HCT116 (cell line): ENCODE results near the gene DIAPH3. TPM values are rescaled to one million over a fixed set of nuclear protein-coding genes. Genes with fewer than 3 reads are reported as not detected.

Experiments used
- ATAC-seq: fragments of 200-7000 bp; cut with Tn5 transposase; 2 replicates; pipeline ENCODE4 v1.9.1; 2020; ENCODE audit warnings: mild to moderate bottlenecking, moderate library complexity
- BruUV-seq: library from RNA; stranded (reverse); fragments of 400-500 nt; replicated peaks from 2 replicates; lab custom pipeline; 2021; lab: Mats Ljungman, UMichigan
- CTCF ChIA-PET: fragments of 300-600 bp; sonication (Branson Sonifier 250); formaldehyde crosslinking; loops from one replicate; lab custom pipeline; 2021; ENCODE audit warnings: antibody characterized with exemption; lab: Charles Lee
- POLR2A ChIA-PET: fragments of 300-600, 350-600 bp; sonication (Branson Sonifier 250); formaldehyde crosslinking; loops from one replicate; lab custom pipeline; 2021; ENCODE audit warnings: antibody characterized with exemption; lab: Charles Lee
- RAD21 ChIA-PET, 2 experiments: fragments of 300-600 bp; sonication (Branson Sonifier 250); formaldehyde crosslinking; loops; one replicate each; lab custom pipeline; 2023; ENCODE audit warnings: low total read pairs in 2 of 2; ENCODE audit not compliant: uncharacterized antibody in 2 of 2, unreplicated experiment in 2 of 2, low non-redundant PET in 1 of 2; lab: Charles Lee
- DNase-seq: peaks from one replicate; pipeline ENCODE4 v3.0.0-alpha.2; 2010; ENCODE audit warnings: low read depth, low spot score
- H2AFZ ChIP-seq: fragments of 200-600 bp; shearing (Covaris generic), sonication (generic); 2 replicates; pipeline ENCODE4 v1.6.1; 2017; ENCODE audit warnings: low read depth, mixed run types, mixed read lengths, antibody characterized with exemption, low read length; ENCODE audit not compliant: poor library complexity, severe bottlenecking
- H3K27ac ChIP-seq: 2 replicates; pipeline ENCODE4 v1.5.1; 2012; ENCODE audit warnings: low read depth, low read length
- H3K27me3 ChIP-seq: fragments of 200-600 bp; sonication (generic); 2 replicates; pipeline ENCODE4 v1.6.1; 2016; ENCODE audit warnings: mixed run types, low read length, mixed read lengths; ENCODE audit not compliant: insufficient read depth
- H3K36me3 ChIP-seq, 2 experiments: fragments of 200-500 bp in 1 of 2; fragments of 200-600 bp in 1 of 2; sonication (Bioruptor generic) in 1 of 2; sonication (generic) in 1 of 2; 2 replicates each; pipeline versions ENCODE4 v1.5.1 to v1.6.1; 2014 to 2016; ENCODE audit warnings: low read length in 2 of 2, inconsistent platforms in 1 of 2, mixed read lengths in 1 of 2, mixed run types in 1 of 2; ENCODE audit not compliant: insufficient read depth in 2 of 2, control insufficient read depth in 1 of 2
- H3K4me1 ChIP-seq, 2 experiments: fragments of 200-600 bp in 1 of 2; sonication (generic) in 1 of 2; 2 replicates each; pipeline versions ENCODE4 v1.5.1 to v1.6.1; 2012 to 2017; ENCODE audit warnings: low read length in 2 of 2, inconsistent platforms in 1 of 2, mild to moderate bottlenecking in 1 of 2, mixed read lengths in 1 of 2, mixed run types in 1 of 2, moderate library complexity in 1 of 2; ENCODE audit not compliant: insufficient read depth in 2 of 2, control insufficient read depth in 1 of 2
- H3K4me2 ChIP-seq: fragments of 200-600 bp; sonication (generic); 2 replicates; pipeline ENCODE4 v1.6.1; 2017; ENCODE audit warnings: mixed run types, low read length, mixed read lengths
- H3K4me3 ChIP-seq, 2 experiments: fragments of 200-600 bp in 1 of 2; sonication (generic) in 1 of 2; replicated peaks in 1 of 2; 2 replicates each; pipeline ENCODE4 v1.5.1; 2011 to 2016; ENCODE audit warnings: low read length in 2 of 2, control low read depth in 1 of 2, low read depth in 1 of 2, mild to moderate bottlenecking in 1 of 2, mixed read lengths in 1 of 2, mixed run types in 1 of 2
- H3K79me2 ChIP-seq: fragments of 200-600 bp; sonication (generic); 2 replicates; pipeline ENCODE4 v1.6.1; 2017; ENCODE audit warnings: mild to moderate bottlenecking, mixed run types, low read length, moderate library complexity, mixed read lengths; ENCODE audit not compliant: insufficient read depth
- H3K9ac ChIP-seq: fragments of 200-600 bp; sonication (generic); 2 replicates; pipeline ENCODE4 v1.6.1; 2016; ENCODE audit warnings: low read length, mixed read lengths
- H3K9me2 ChIP-seq: fragments of 200-600 bp; sonication (generic), shearing (Covaris generic); 2 replicates; pipeline ENCODE4 v1.6.1; 2017; ENCODE audit warnings: mixed run types, mild to moderate bottlenecking, moderate library complexity; ENCODE audit not compliant: insufficient read depth
- H3K9me3 ChIP-seq, 2 experiments: fragments of 200-500 bp in 1 of 2; fragments of 200-600 bp in 1 of 2; sonication (Bioruptor generic) in 1 of 2; sonication (generic) in 1 of 2; 2 replicates each; pipeline ENCODE4 v1.6.1; 2014 to 2017; ENCODE audit warnings: low read length in 2 of 2, mixed read lengths in 2 of 2, inconsistent platforms in 1 of 2, low read depth in 1 of 2, mild to moderate bottlenecking in 1 of 2, mixed run types in 1 of 2, moderate library complexity in 1 of 2; ENCODE audit not compliant: control insufficient read depth in 1 of 2, insufficient read depth in 1 of 2
- H4K20me1 ChIP-seq: fragments of 200-600 bp; sonication (generic), shearing (Covaris generic); 2 replicates; pipeline ENCODE4 v1.6.1; 2017; ENCODE audit warnings: mixed run types, mild to moderate bottlenecking, moderate library complexity; ENCODE audit not compliant: insufficient read depth
- ATF3 ChIP-seq: IDR thresholded peaks from 2 replicates; pipeline ENCODE4 v1.6.1; 2012
- CTCF ChIP-seq, 3 experiments: fragments of 200-600 bp in 1 of 3; sonication (generic) in 1 of 3; IDR thresholded peaks in 2 of 3; conservative IDR thresholded peaks in 1 of 3; 2 replicates each; pipeline ENCODE4 v1.5.1; 2012 to 2017; ENCODE audit warnings: low read depth in 2 of 3, low read length in 2 of 3, antibody characterized with exemption in 1 of 3, borderline replicate concordance in 1 of 3, control low read depth in 1 of 3, mild to moderate bottlenecking in 1 of 3, mixed read lengths in 1 of 3, mixed run types in 1 of 3, moderate library complexity in 1 of 3; ENCODE audit not compliant: insufficient read depth in 1 of 3
- EGR1 ChIP-seq: IDR thresholded peaks from 2 replicates; pipeline ENCODE4 v1.6.1; 2012; ENCODE audit warnings: low read depth
- ELF1 ChIP-seq: IDR thresholded peaks from 2 replicates; pipeline ENCODE4 v1.6.1; 2012; ENCODE audit warnings: low read depth, borderline replicate concordance
- EZH2phosphoT487 ChIP-seq: fragments of 200-600 bp; IDR thresholded peaks from 2 replicates; pipeline ENCODE4 v1.6.1; 2018; ENCODE audit warnings: antibody characterized with exemption, borderline replicate concordance
- FOSL1 ChIP-seq: IDR thresholded peaks from 2 replicates; pipeline ENCODE4 v1.6.1; 2012; ENCODE audit warnings: low read depth
- MAX ChIP-seq: IDR thresholded peaks from 2 replicates; pipeline ENCODE4 v1.6.1; 2012
- POLR2A ChIP-seq: IDR thresholded peaks from 2 replicates; pipeline ENCODE4 v1.7.0; 2011; ENCODE audit warnings: borderline replicate concordance; ENCODE audit not compliant: insufficient read depth, insufficient read length; ENCODE audit errors: extremely low read depth
- RAD21 ChIP-seq: IDR thresholded peaks from 2 replicates; pipeline ENCODE4 v1.6.1; 2012; ENCODE audit warnings: low read depth, mild to moderate bottlenecking
- SIN3A ChIP-seq: IDR thresholded peaks from 2 replicates; pipeline ENCODE4 v1.6.1; 2012; ENCODE audit warnings: low read depth
- SRF ChIP-seq: IDR thresholded peaks from 2 replicates; pipeline ENCODE4 v1.6.1; 2012; ENCODE audit warnings: low read depth
- TCF7L2 ChIP-seq: IDR thresholded peaks from 2 replicates; pipeline ENCODE4 v1.7.0; 2011; ENCODE audit warnings: borderline replicate concordance, inconsistent platforms; ENCODE audit not compliant: insufficient read depth, insufficient read length; ENCODE audit errors: extremely low read depth
- YY1 ChIP-seq: IDR thresholded peaks from 2 replicates; pipeline ENCODE4 v1.6.1; 2011; ENCODE audit warnings: low read length, low read depth, moderate library complexity, mild to moderate bottlenecking; ENCODE audit not compliant: insufficient replicate concordance; ENCODE audit errors: extremely low read depth
- ZFX ChIP-seq: fragments of 450-650 bp; IDR thresholded peaks from 2 replicates; pipeline ENCODE4 v1.6.1; 2017
- intact Hi-C: fragments of 100-400 bp; cut with micrococcal nuclease; formaldehyde crosslinking; loops from 2 replicates; pipeline ENCODE4 v1.10.0; 2022
- total RNA-seq: library from RNA; stranded (reverse); gene quantifications from one replicate; pipeline ENCODE4 v1.2.1, GENCODE V29; 2021; ENCODE audit not compliant: unreplicated experiment

The DIAPH3 gene
- total RNA-seq, 1 experiment from 2014 or later, result 22.8 TPM

- no peak for TF ChIP-seq MAX
- TF ChIP-seq POLR2A, result no peak
- no peak for TF ChIP-seq EGR1
- TF ChIP-seq ATF3, result no peak
- no peak for TF ChIP-seq CTCF (IDR thresholded peaks at IDR 0.05 in 2 of 3, conservative IDR thresholded peaks at IDR 0.05 in 1 of 3; ENCODE audit: borderline replicate concordance in 1 of 3, insufficient read depth in 1 of 3, low read depth in 2 of 3, low read length in 2 of 3)
- TF ChIP-seq FOSL1, result no peak
- TF ChIP-seq SIN3A, result no peak
- no peak for TF ChIP-seq TCF7L2
- TF ChIP-seq, all 23 proteins: peak for 0
Measured at GRCh38 chr13:59706101-59706976, 457.4 kb downstream of the DIAPH3 start (continued).

- no peak overlapping the region for H3K9ac ChIP-seq
- BruUV-seq, result no TSS peak
- POLR2A ChIA-PET, result no interaction called here
- H4K20me1 ChIP-seq, result no peaks in the 10 kb centered on the region
- RAD21 ChIA-PET, result no interaction called here
- H3K4me3 ChIP-seq, result no peak overlapping the region
- no peaks in the 10 kb centered on the region for H3K4me1 ChIP-seq
- no peaks in the 10 kb centered on the region for H3K36me3 ChIP-seq
- H3K79me2 ChIP-seq, result no peaks in the 10 kb centered on the region
- H2AFZ ChIP-seq, result no peak overlapping the region
- H3K9me3 ChIP-seq, result no peaks in the 10 kb centered on the region
- no peak for ATAC-seq
- TF ChIP-seq ELF1 (no peak), SRF (no peak), POLR2A (no peak), YY1 (no peak), EZH2phosphoT487 (no peak), ZFX (no peak), RAD21 (no peak), FOSL1 (no peak), SIN3A (no peak), MAX (no peak), ATF3 (no peak)
- TF ChIP-seq, all 23 proteins: peak for 0
- no peak for DNase-seq
- no peaks in the 10 kb centered on the region for H3K27me3 ChIP-seq
- CTCF ChIA-PET, result no interaction called here
- H3K27ac ChIP-seq, result no peak overlapping the region
- no peak overlapping the region for H3K4me2 ChIP-seq
- intact Hi-C loops, result no loop called here
- H3K9me2 ChIP-seq, result no peaks in the 10 kb centered on the region
Measured at GRCh38 chr13:59702269-59702668, 461.5 kb downstream of the DIAPH3 start.
